ENCODE data around the gene CFAP210. TPM values are rescaled to one million over a fixed set of nuclear protein-coding genes. Genes with fewer than 3 reads are reported as not detected.

CFAP210 gene
- total and polyA plus RNA-seq, 9 of the 15 experiments (the other 6 are each of a cell fraction or from before 2014, with no cell fraction given): 0.75 to 3.6 (median 1.3) TPM

DNA sequence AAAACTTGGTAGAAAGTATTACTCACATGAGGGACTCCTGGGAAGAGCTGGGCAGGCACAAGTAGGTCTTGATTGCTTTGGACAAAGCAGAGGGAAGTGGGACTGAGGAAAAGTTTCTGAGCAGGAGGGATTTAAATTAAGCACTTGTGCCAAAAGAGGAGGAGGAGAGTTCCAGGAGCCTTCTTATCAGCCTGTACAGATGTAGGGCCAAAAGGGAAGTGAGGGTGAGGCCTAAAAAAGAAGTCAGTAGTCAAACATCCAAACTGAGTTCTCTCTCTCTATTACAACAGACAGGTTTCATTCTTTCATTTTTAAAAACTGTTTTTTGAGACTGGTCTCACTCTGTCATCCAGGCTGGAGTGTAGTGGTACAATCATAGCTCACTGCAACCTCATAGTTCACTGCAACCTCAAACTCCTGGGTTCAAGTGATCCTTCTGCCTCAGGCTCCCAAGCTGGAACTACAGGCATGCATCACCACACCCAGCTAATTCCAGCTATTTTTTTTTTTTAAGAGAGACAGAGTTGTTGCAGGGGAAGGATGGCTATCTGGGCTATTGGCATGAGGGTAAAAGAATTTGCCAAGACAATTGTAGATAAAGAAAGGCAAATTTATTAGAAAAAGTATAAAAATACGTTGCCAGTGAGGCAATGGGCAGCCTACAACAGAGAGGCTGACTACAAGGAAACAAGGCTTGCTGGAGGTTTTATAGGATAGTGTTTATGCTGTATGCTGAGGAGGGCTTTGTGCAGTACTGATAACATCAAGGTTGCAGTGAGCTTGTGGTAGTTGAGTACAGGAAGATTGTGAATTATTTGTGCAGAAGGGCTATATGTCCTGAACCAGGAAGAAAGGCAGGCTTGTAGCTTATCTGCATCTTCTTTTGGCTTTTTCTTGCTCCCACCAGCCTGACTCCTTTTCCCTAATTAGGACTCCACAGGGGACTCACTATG is 29.0 kb downstream of the CFAP210 start (continued):
- TF ChIP-seq, protein P1, sequence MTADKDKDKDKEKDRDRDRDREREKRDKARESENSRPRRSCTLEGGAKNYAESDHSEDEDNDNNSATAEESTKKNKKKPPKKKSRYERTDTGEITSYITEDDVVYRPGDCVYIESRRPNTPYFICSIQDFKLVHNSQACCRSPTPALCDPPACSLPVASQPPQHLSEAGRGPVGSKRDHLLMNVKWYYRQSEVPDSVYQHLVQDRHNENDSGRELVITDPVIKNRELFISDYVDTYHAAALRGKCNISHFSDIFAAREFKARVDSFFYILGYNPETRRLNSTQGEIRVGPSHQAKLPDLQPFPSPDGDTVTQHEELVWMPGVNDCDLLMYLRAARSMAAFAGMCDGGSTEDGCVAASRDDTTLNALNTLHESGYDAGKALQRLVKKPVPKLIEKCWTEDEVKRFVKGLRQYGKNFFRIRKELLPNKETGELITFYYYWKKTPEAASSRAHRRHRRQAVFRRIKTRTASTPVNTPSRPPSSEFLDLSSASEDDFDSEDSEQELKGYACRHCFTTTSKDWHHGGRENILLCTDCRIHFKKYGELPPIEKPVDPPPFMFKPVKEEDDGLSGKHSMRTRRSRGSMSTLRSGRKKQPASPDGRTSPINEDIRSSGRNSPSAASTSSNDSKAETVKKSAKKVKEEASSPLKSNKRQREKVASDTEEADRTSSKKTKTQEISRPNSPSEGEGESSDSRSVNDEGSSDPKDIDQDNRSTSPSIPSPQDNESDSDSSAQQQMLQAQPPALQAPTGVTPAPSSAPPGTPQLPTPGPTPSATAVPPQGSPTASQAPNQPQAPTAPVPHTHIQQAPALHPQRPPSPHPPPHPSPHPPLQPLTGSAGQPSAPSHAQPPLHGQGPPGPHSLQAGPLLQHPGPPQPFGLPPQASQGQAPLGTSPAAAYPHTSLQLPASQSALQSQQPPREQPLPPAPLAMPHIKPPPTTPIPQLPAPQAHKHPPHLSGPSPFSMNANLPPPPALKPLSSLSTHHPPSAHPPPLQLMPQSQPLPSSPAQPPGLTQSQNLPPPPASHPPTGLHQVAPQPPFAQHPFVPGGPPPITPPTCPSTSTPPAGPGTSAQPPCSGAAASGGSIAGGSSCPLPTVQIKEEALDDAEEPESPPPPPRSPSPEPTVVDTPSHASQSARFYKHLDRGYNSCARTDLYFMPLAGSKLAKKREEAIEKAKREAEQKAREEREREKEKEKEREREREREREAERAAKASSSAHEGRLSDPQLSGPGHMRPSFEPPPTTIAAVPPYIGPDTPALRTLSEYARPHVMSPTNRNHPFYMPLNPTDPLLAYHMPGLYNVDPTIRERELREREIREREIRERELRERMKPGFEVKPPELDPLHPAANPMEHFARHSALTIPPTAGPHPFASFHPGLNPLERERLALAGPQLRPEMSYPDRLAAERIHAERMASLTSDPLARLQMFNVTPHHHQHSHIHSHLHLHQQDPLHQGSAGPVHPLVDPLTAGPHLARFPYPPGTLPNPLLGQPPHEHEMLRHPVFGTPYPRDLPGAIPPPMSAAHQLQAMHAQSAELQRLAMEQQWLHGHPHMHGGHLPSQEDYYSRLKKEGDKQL (CRISPR knock-in tag; IDR thresholded peaks at IDR 0.05; ENCODE audit: borderline replicate concordance): no peak
- peak; percentile 43; the same call in 1 of the 2 replicates for TF ChIP-seq L3MBTL2 (IDR thresholded peaks at IDR 0.05)
- no peak; the same call in 1 of the 2 replicates for TF ChIP-seq MTA3 (IDR thresholded peaks at IDR 0.05; ENCODE audit: borderline replicate concordance)
- TF ChIP-seq ARNT (IDR thresholded peaks at IDR 0.05): peak in 1 of 2 experiments; percentile 83; a peak in 3 of 4 replicates
- TF ChIP-seq ERF (CRISPR knock-in tag; IDR thresholded peaks at IDR 0.05): no peak
- no peak for TF ChIP-seq PRPF4 (IDR thresholded peaks at IDR 0.05; ENCODE audit: insufficient read depth, low read depth, low read length, poor library complexity, severe bottlenecking)
- TF ChIP-seq, protein P2, sequence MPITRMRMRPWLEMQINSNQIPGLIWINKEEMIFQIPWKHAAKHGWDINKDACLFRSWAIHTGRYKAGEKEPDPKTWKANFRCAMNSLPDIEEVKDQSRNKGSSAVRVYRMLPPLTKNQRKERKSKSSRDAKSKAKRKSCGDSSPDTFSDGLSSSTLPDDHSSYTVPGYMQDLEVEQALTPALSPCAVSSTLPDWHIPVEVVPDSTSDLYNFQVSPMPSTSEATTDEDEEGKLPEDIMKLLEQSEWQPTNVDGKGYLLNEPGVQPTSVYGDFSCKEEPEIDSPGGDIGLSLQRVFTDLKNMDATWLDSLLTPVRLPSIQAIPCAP (CRISPR knock-in tag; IDR thresholded peaks at IDR 0.05; ENCODE audit: borderline replicate concordance): no peak
- TF ChIP-seq ELF1 (tag; IDR thresholded peaks at IDR 0.05): peak; percentile 39; the same call in 1 of the 2 replicates
- no peak for TF ChIP-seq ZNF3 (CRISPR knock-in tag; IDR thresholded peaks at IDR 0.05)
- TF ChIP-seq ZC3H4 (CRISPR knock-in tag; IDR thresholded peaks at IDR 0.05; ENCODE audit: borderline replicate concordance): no peak
- no peak for TF ChIP-seq CBX2 (IDR thresholded peaks at IDR 0.05; ENCODE audit: insufficient read depth, low read length, poor library complexity, severe bottlenecking)
- TF ChIP-seq TCF7L2 (IDR thresholded peaks at IDR 0.05; ENCODE audit: low read depth, low read length): no peak
- TF ChIP-seq KDM1A (IDR thresholded peaks at IDR 0.05): peak in 1 of 2 experiments; percentile 77; a peak in 2 of 4 replicates
- TF ChIP-seq, protein P3, sequence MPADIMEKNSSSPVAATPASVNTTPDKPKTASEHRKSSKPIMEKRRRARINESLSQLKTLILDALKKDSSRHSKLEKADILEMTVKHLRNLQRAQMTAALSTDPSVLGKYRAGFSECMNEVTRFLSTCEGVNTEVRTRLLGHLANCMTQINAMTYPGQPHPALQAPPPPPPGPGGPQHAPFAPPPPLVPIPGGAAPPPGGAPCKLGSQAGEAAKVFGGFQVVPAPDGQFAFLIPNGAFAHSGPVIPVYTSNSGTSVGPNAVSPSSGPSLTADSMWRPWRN (IDR thresholded peaks at IDR 0.05; ENCODE audit: low read depth): peak; percentile 69
- TF ChIP-seq ZNF24 (IDR thresholded peaks at IDR 0.05): peak; percentile 66
- TF ChIP-seq, protein P4, sequence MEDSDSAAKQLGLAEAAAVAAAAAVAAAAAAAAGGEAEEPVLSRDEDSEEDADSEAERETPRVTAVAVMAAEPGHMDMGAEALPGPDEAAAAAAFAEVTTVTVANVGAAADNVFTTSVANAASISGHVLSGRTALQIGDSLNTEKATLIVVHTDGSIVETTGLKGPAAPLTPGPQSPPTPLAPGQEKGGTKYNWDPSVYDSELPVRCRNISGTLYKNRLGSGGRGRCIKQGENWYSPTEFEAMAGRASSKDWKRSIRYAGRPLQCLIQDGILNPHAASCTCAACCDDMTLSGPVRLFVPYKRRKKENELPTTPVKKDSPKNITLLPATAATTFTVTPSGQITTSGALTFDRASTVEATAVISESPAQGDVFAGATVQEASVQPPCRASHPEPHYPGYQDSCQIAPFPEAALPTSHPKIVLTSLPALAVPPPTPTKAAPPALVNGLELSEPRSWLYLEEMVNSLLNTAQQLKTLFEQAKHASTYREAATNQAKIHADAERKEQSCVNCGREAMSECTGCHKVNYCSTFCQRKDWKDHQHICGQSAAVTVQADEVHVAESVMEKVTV (CRISPR knock-in tag; IDR thresholded peaks at IDR 0.05): no peak
- TF ChIP-seq HNRNPK (IDR thresholded peaks at IDR 0.05; ENCODE audit: low read depth, low read length, poor library complexity, severe bottlenecking): no peak
